Endodermal cell (in vitro differentiated cells): ENCODE data around the gene B3GALNT1. TPM values are rescaled to one million over a fixed set of nuclear protein-coding genes. Genes with fewer than 3 reads are reported as not detected.

ENCODE experiments used
- DNase-seq: peaks from one replicate; pipeline ENCODE4 v3.0.0-alpha.2; 2017
- H3K27ac ChIP-seq: 2 replicates; pipeline ENCODE4 v1.5.1; 2013; ENCODE audit warnings: mild to moderate bottlenecking, low read depth, low read length, moderate library complexity
- H3K27me3 ChIP-seq: 2 replicates; pipeline ENCODE4 v1.6.1; 2013; ENCODE audit warnings: mild to moderate bottlenecking, low read length, moderate library complexity; ENCODE audit not compliant: insufficient read depth, control insufficient read depth, poor library complexity, severe bottlenecking
- H3K36me3 ChIP-seq: 2 replicates; pipeline ENCODE4 v1.7.0; 2013; ENCODE audit warnings: mild to moderate bottlenecking, low read length, moderate library complexity; ENCODE audit not compliant: control insufficient read depth, insufficient read depth
- H3K4me1 ChIP-seq: one replicate; pipeline ENCODE4 v1.7.0; 2013; ENCODE audit warnings: low read length; ENCODE audit not compliant: control insufficient read depth, insufficient read depth
- H3K4me3 ChIP-seq: 2 replicates; pipeline ENCODE4 v1.5.1; 2013; ENCODE audit warnings: mild to moderate bottlenecking, low read length, moderate library complexity
- H3K9ac ChIP-seq: 2 replicates; pipeline ENCODE4 v1.6.1; 2013; ENCODE audit warnings: mild to moderate bottlenecking, low read length, moderate library complexity; ENCODE audit not compliant: poor library complexity, severe bottlenecking; ENCODE audit errors: extremely low read depth
- H3K9me3 ChIP-seq: 2 replicates; pipeline ENCODE4 v1.6.1; 2013; ENCODE audit warnings: mild to moderate bottlenecking, low read length, moderate library complexity; ENCODE audit not compliant: control insufficient read depth
- H3K27ac Mint-ChIP-seq: 2 replicates; pipeline ENCODE4 v1.8.0; 2020; ENCODE audit warnings: mixed read lengths
- H3K27me3 Mint-ChIP-seq: 2 replicates; pipeline ENCODE4 v1.8.0; 2021; ENCODE audit warnings: mild to moderate bottlenecking, mixed read lengths; ENCODE audit not compliant: insufficient read depth
- H3K36me3 Mint-ChIP-seq: 2 replicates; pipeline ENCODE4 v1.8.0; 2020; ENCODE audit warnings: low read depth, mixed read lengths
- H3K4me1 Mint-ChIP-seq: 2 replicates; pipeline ENCODE4 v1.8.0; 2020; ENCODE audit warnings: mixed read lengths
- H3K4me3 Mint-ChIP-seq: 2 replicates; pipeline ENCODE4 v1.8.0; 2020; ENCODE audit warnings: mild to moderate bottlenecking, moderate library complexity, mixed read lengths
- H3K9me3 Mint-ChIP-seq: 2 replicates; pipeline ENCODE4 v1.8.0; 2020; ENCODE audit warnings: mild to moderate bottlenecking, mixed read lengths
- CTCF ChIP-seq: fragments of 200-600 bp; sonication (generic); conservative IDR thresholded peaks from 2 replicates; pipeline ENCODE4 v1.5.0; 2021; ENCODE audit warnings: antibody characterized with exemption, mild to moderate bottlenecking
- WGBS, 2 experiments: methylation state at CpG; one replicate each; pipeline versions ENCODE4 v1.1.5 to v1.1.7; 2013; ENCODE audit warnings: missing lambda C conversion rate in 2 of 2, mixed read lengths in 1 of 2; ENCODE audit not compliant: insufficient coverage in 1 of 2, insufficient read length in 1 of 2; 5-methylcytosine and 5-hydroxymethylcytosine counted together
- total RNA-seq, 2 donors: library from RNA; stranded (reverse); fragmentation: NEBNext Ultra II Directional in 1 of 2; extraction: Animal tissue kit (Norgen Biotek cat#: 25700) in 1 of 2; gene quantifications; 2 replicates in 1 of 2; 3 replicates in 1 of 2; pipeline ENCODE4 v1.2.1, GENCODE V29; 2021

Gene B3GALNT1
- total RNA-seq, 2 donors from 2014 or later = 23.1 to 24.7 TPM

- H3K4me3 ChIP-seq = no peak overlapping the region
- no peaks in the 10 kb centered on the region for H3K27me3 ChIP-seq
- H3K36me3 ChIP-seq = no peaks in the 10 kb centered on the region
- no peaks in the 10 kb centered on the region for H3K4me1 ChIP-seq
- TF ChIP-seq CTCF = no peak
- H3K27ac ChIP-seq = no peak overlapping the region
- no peaks in the 10 kb centered on the region for H3K36me3 Mint-ChIP-seq
- no peaks in the 10 kb centered on the region for H3K4me1 Mint-ChIP-seq
- no peak overlapping the region for H3K27ac Mint-ChIP-seq
- DNase-seq = no peak
- no peaks in the 10 kb centered on the region for H3K27me3 Mint-ChIP-seq
- no peak overlapping the region for H3K4me3 Mint-ChIP-seq
- H3K9me3 Mint-ChIP-seq = no peaks in the 10 kb centered on the region
- no peaks in the 10 kb centered on the region for H3K9me3 ChIP-seq
- no peak overlapping the region for H3K9ac ChIP-seq
- 88% methylated on average over 1 of the region's 1 CpG; no CpG with 5 or more reads in 1 of the 2 experiments for WGBS, 2 experiments
Measured at GRCh38 chr3:161132391-161132790, 27.2 kb upstream of the B3GALNT1 start.

DNA sequence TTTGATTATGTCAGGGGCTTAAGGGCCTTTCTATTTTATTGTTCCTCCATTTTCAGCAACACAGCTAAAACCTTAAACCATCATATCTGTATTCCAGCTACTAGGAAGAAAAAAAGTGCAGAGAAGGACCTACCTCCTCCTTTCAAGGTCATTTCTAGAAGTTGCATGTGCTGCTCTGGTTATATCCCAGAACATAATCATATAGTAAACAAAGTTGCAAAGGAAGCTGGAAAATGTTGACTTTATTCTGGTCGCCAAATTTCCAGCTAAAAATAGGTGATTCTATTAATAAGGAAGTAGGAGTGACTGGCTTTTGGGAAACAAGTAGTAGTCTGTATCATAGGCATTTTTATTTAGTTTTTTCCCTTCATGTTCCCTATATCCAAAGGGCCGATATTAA is 21.3 kb upstream of the B3GALNT1 start:
- no peak for DNase-seq
- no peaks in the 10 kb centered on the region for H3K36me3 ChIP-seq
- Mint-ChIP-seq H3K4me3 (no peak overlapping the region), H3K36me3 (no peaks in the 10 kb centered on the region), H3K4me1 (no peaks in the 10 kb centered on the region), H3K27ac (no peak overlapping the region), H3K9me3 (peaks cover 38% of the 10 kb centered on the region), H3K27me3 (no peaks in the 10 kb centered on the region)
- WGBS, 2 experiments = 97% methylated on average over 2 of the region's 2 CpGs; no CpG with 5 or more reads in 1 of the 2 experiments
- H3K27ac ChIP-seq = no peak overlapping the region
- no peak overlapping the region for H3K4me3 ChIP-seq
- no peaks in the 10 kb centered on the region for H3K4me1 ChIP-seq
- H3K27me3 ChIP-seq = no peaks in the 10 kb centered on the region
- H3K9me3 ChIP-seq = peaks cover 12% of the 10 kb centered on the region
- H3K9ac ChIP-seq = no peak overlapping the region
- TF ChIP-seq CTCF = no peak

- TF ChIP-seq CTCF = no peak
- no peaks in the 10 kb centered on the region for H3K27me3 Mint-ChIP-seq
- no peak overlapping the region for H3K27ac Mint-ChIP-seq
Measured at GRCh38 chr3:161117646-161118045, 12.5 kb upstream of the B3GALNT1 start.

More at GRCh38 chr3:161117646-161118045, 12.5 kb upstream of the B3GALNT1 start:
- Histone ChIP-seq H3K27me3 (no peaks in the 10 kb centered on the region), H3K9ac (no peak overlapping the region), H3K36me3 (no peaks in the 10 kb centered on the region), H3K4me3 (no peak overlapping the region), H3K27ac (no peak overlapping the region), H3K4me1 (no peaks in the 10 kb centered on the region), H3K9me3 (peaks cover 22% of the 10 kb centered on the region)
- H3K36me3 Mint-ChIP-seq = no peaks in the 10 kb centered on the region
- no peaks in the 10 kb centered on the region for H3K4me1 Mint-ChIP-seq
- H3K9me3 Mint-ChIP-seq = peaks cover 83% of the 10 kb centered on the region
- DNase-seq = no peak
- 90 to 92% methylated on average over 1 to 3 of the region's 3 CpGs for WGBS, 2 experiments
- no peak overlapping the region for H3K4me3 Mint-ChIP-seq
